ENCODE data around the gene CCL4L2. TPM values are rescaled to one million over a fixed set of nuclear protein-coding genes. Genes with fewer than 3 reads are reported as not detected.
"Not testable (repeated sequence)": the region's sequence is repeated elsewhere in the genome, so short reads cannot be mapped to it uniquely, and the experiment has no call there.

The CCL4L2 gene
- 17.3 TPM for total RNA-seq

GRCh38 chr17:36210439-36211211 is at the start of gene CCL4L2:
Gene CCL4L2, plus strand, starts transcription at chr17:36211063.
- DNase-seq, result not testable (repeated sequence)

GRCh38 chr17:36168836-36169235 is 42.0 kb upstream of the CCL4L2 start:
- not testable (repeated sequence) for DNase-seq

DNA sequence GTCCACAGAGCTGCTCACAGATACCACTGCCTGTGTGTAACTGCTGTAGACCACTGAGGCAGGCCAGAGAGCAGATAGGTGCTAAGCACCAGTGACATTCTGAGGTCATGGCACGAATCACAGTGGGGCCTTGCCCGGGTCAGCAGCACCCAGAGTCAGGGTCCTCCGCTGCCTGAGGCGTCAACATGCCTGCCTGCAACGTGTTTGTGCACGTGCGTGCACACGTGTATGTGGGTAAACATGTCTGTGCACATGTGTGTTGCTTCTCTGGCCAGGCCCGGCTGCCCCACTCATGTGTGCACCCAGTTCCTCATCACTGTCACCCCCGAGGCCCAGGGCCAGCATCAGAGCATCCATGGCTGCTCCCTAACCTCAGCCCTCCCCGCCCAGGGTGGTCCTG is 34.3 kb upstream of the CCL4L2 start, which contains the start of gene TBC1D3B:
Gene TBC1D3B (minus strand): TSS at position 101 of the 400 bp plus-strand sequence. CDS start 1,586 bp downstream, outside the sequence.
- DNase-seq, result not testable (repeated sequence)

DNA sequence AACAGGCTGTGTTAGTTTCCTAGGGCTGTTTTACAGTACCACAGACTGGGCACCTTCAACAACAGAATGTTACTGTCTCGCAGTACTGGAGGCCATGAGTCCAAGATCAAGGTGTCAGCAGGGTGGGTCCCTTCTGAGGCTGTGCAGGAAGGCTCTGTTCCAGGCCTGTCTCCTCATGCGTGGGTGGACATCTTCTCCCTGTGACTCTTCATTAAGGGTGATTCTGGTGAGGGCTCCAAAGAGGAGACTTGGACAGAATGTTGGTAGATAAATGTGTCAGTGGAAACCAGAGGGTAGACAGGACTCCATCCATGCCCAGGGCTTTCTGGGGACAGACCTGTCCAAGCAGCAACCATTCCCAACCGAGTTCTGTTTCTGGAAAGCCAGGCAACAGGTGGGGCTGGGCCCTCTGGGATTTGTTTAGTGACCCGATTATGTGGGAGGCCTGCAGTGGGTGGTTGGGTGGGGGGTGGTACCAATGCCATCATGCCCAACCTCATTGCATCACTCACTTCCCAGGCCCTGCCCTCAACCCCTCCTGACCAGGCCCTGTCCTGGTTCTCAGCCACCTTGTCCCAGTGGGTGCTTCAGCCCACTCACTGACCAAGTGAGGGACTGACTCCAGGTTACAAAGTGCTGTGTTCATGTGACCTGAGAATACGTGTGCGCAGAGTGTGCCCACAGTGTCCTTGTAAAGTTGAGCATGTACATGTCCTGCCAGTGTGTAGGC is 29.3 kb upstream of the CCL4L2 start:
- not testable (repeated sequence) for DNase-seq

DNA sequence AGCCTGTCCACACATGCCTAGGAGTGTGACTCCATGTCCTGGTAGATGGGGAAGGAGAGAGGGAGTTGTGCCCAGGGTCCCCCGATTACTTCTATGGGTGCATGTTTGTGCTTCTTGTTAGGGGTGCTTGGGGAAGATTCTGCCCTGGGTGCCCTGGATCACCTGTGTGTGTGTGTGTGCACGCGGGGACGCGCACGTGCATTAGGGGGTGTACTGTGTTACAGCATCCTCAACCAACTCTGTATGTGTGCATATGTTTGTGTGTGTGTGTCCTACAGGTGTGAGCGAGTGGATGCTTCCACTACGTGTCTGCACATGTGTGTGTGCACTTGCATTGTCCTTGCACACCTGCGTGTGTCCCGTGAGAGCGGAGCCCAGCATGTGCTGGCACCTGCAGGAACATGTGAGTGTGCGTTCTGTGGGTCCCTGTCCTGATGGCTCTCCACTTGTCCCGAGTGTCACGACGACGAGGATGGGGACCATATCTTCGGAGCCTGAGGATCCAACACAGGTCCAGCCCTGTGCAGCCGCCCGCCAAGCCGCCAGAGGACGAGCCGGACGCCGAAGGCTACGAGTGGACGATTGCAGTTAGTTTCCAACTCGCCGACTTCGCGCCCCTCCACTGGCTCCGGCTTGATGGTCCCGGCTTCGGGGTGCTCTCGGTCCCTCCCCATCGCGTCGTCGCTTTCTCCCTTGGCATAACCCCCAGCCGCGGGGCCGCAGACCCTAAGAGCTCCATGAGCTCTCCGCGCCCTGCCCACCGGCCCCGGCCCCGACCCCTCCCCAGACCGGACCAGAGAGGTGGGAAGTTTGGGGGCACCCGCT is 28.5 kb upstream of the CCL4L2 start:
- DNase-seq, result no peak

- peak; percentile 71 for DNase-seq
Observed at GRCh38 chr17:36183001-36183971, 27.6 kb upstream of the CCL4L2 start.

GRCh38 chr17:36184023-36184765 is 26.7 kb upstream of the CCL4L2 start:
- DNase-seq, result no peak

GRCh38 chr17:36185416-36185815 is 25.4 kb upstream of the CCL4L2 start:
- DNase-seq, result no peak

DNA sequence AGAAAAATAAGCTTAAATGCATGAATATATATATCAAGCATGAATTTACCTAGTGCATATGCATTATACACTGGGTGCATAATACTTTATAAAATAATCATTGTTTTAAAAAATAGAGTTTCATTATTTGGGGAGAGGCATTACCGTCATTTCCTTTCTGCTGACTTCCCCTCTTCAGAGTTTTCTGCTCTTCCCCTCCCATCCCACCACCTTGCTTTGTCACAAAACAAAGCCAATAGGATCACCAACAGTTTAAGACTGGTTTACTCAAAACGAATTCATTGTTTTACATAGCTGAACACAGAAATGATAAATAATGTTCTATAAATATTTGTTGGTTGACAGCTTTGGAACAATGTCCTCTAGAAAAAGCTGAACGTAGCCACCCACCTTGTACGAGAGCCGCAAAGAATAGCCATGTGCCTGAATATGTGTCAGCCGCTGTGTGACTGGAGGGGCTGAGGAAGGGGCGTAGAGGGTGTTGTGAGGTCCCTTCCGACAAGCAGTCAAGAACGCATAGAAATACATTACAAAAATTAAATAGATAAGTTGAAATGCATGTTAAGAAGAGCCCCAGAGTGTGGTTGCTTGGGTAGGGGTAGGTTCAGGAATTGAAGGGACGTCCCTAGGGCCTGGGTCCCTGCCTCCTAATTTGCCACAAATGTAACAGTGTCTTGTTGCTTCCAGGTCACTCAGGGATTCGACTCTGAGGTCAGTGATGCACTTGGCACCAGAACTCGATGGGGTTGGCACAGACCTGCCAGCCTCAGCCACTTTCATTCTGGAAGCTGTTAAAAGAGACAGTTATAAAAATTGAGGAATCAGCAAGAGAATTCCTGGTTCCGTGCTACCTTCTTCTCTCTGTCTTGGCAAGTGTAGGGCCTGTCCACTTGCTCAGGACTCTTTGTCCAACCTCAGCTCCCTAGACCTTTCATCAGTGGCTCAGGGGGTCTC is 23.8 kb upstream of the CCL4L2 start:
- DNase-seq, result not testable (repeated sequence)

- not testable (repeated sequence) for DNase-seq
Observed at GRCh38 chr17:36187943-36188665, 22.8 kb upstream of the CCL4L2 start.

DNA sequence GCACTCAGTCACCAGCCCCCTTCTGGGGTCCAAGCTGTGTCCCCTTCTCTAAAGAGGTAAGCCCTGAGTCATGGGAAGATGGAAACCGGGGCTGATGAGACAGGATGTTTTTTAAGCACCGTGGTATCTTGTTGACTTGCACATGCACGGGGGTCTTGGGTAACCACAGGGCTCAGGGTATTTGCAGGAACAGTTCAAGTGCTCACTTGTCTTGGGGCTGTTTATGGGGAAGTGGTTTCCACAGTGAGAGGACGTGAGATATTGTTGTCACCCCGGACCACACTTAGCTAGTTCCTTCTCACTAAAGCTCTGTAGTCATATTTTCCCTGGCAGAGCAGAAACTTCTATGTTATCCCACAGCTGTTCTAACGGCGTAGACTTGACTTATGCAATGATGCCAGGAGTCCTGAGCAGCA is 22.0 kb upstream of the CCL4L2 start:
- no peak for DNase-seq

DNA sequence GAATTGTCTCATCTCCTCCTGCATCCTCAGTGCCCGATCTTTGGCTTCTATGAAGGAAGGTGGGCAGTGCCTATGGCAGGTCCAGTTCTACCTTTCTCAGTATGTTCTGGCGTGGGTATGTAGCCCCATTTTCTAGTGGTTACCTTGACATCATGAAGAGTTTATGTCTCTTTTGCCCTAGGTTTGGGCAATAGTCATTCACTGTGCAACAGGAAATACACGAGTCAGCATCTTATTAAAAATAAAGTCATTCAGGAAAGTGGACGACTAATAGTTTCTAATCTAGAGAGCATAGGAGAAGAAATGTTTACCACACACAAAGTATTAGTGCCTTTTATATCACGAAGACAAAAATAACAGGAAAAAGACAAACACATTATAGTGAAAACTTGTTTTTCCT is 20.9 kb upstream of the CCL4L2 start:
- DNase-seq, result not testable (repeated sequence)

DNA sequence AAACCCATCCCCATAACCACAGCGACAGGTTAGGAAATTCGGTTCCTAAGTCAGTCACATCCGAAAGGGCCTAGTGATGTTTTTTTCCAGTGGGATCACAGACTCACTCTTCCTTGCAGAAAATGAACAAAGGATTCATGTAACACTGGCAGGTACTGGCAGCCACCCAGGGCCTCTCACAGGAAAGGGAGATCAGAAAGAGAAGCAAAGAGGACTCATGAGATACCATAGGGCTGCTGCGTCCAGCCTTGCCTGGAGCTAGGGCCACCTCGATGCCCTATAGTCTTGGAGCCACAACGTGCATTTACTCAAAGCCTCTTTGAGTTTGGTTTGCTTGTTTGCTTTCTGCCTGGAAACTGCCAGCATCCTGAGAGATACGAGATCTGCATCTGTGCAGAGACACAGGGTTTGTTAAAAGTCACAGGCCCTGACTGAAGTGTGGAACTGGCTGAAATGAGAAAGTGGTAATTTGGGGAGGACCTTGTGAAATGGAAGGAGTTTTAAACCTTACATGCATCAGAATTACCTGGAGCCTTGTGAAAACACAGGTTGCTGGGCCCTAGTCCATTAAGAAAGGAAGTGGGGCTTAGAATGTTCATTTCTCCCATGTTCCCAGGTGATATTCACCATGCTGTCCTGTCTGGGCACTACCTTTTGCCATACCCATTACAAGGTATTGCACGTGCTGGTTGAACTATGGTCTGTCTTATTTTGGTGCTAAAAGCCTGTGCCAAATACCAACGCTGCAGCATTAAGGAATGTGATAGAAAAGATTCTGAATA is 20.1 kb upstream of the CCL4L2 start:
- DNase-seq, result not testable (repeated sequence)

- no peak for DNase-seq
Observed at GRCh38 chr17:36193216-36193775, 17.6 kb upstream of the CCL4L2 start.

DNA sequence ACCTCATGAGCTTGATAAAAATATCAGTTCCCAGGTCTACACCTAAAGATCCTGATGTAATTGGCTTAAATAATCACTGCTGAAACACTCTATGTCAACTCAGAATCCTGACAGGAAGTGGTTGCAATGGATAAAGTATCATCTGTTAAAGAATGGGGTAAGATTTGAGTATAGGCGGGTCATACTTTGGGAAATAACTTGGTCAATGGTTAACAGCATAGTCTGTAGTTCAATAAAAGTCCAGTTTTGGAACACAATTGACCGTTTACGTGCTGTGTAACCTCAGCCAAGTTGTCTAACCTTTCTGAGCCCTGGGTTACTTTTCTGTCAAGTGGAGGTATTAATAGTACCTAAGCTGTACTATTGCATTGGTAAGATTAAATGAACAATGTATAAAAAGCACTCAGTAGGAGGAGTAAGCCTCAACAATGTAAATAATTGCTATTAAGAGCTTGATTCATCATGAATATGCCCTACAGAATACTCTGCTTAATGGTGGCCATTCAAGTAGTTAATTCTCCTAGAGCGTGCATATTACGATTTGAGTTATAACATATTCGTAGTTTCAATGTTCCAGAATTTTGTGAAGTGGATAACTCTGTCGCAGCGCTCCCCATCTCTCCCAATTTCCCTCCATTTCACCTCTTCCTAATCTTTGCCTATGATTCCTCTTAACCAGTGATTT is 16.6 kb upstream of the CCL4L2 start:
- DNase-seq, result not testable (repeated sequence)

DNA sequence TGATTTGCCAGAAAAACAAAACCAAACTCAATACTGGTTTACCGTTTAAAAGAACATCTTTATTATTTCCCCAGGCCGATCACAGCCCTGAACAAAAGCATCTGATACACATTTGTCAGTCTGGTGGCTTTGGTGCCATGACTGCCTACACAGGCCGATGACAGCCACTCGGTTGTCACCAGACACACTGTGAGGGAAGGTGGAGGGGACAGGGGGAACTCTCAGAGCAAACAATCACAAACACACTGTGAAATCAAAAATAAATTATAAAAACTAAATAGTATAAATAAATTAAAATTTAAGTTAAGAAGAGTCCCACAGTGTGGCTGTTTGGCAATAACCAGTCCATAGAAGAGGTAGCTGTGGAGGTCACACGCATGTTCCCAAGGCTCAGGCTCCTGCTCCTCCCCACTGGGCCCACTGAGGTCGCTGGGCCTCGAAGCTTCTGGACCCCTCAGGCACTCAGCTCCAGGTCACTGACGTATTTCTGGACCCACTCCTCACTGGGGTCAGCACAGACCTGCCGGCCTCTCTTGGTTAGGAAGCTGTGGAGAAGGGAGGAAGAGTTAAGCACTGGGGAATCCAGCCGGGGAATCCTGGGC is 15.9 kb upstream of the CCL4L2 start:
- not testable (repeated sequence) for DNase-seq

Measured in occipital lobe (tissue), 2 donors.